GM12878 (cell line): Measurements from ENCODE around the gene BHLHE23.

Experiments used
- ATF3 ChIP-seq: IDR thresholded peaks from 2 replicates; pipeline ENCODE4 v1.6.1; 2011; ENCODE audit warnings: low read depth, mild to moderate bottlenecking, low read length, moderate library complexity, borderline replicate concordance; ENCODE audit errors: extremely low read depth
- CTCF ChIP-seq, 3 experiments: IDR thresholded peaks in 2 of 3; conservative IDR thresholded peaks in 1 of 3; 2 replicates each; pipeline ENCODE4 v1.5.1; 2011; ENCODE audit warnings: low read depth in 3 of 3, low read length in 3 of 3, mild to moderate bottlenecking in 3 of 3, control low read depth in 2 of 3, moderate library complexity in 2 of 3, inconsistent platforms in 1 of 3, mixed read lengths in 1 of 3; ENCODE audit not compliant: control insufficient read depth in 2 of 3, insufficient read depth in 1 of 3; ENCODE audit errors: extremely low read depth in 1 of 3
- EP300 ChIP-seq, 2 experiments: fragments of 150-350 bp in 1 of 2; IDR thresholded peaks; 2 replicates each; pipeline ENCODE4 v1.6.1; 2011 to 2012; ENCODE audit warnings: low read depth in 2 of 2, low read length in 2 of 2, borderline replicate concordance in 1 of 2, improper control_type of control experiment in 1 of 2, inconsistent platforms in 1 of 2; ENCODE audit not compliant: control insufficient read depth in 1 of 2
- EZH2 ChIP-seq: IDR thresholded peaks from 2 replicates; pipeline ENCODE4 v1.6.1; 2012; ENCODE audit warnings: low read depth, mild to moderate bottlenecking, control low read depth, inconsistent platforms, low read length, borderline replicate concordance; ENCODE audit not compliant: control insufficient read depth
- NBN ChIP-seq: fragments of 450-650 bp; IDR thresholded peaks from 2 replicates; pipeline ENCODE4 v1.6.1; 2016
- NFIC ChIP-seq: IDR thresholded peaks from 2 replicates; pipeline ENCODE4 v1.6.1; 2012; ENCODE audit warnings: low read depth, mild to moderate bottlenecking, inconsistent platforms, low read length, moderate library complexity
- POLR2A ChIP-seq: IDR thresholded peaks from 2 replicates; pipeline ENCODE4 v1.6.1; 2011; ENCODE audit warnings: low read depth, mild to moderate bottlenecking, low read length
- POLR2AphosphoS5 ChIP-seq: IDR thresholded peaks from 2 replicates; pipeline ENCODE4 v1.6.1; 2011; ENCODE audit warnings: mild to moderate bottlenecking, low read length, inconsistent platforms
- REST ChIP-seq: IDR thresholded peaks from 2 replicates; pipeline ENCODE4 v1.6.1; 2012; ENCODE audit warnings: mild to moderate bottlenecking, low read depth, low read length
- SP1 ChIP-seq: IDR thresholded peaks from one replicate; pipeline ENCODE4 v1.6.1; 2011; ENCODE audit warnings: low read depth, low read length
- SREBF2 ChIP-seq: IDR thresholded peaks from 2 replicates; pipeline ENCODE4 v1.6.1; 2012; ENCODE audit warnings: mild to moderate bottlenecking, low read length
- STAT1 ChIP-seq: fragments of 450-650 bp; conservative IDR thresholded peaks from 2 replicates; pipeline ENCODE4 v1.6.1; 2014; ENCODE audit warnings: antibody characterized with exemption, mild to moderate bottlenecking
- USF2 ChIP-seq: IDR thresholded peaks from 2 replicates; pipeline ENCODE4 v1.6.1; 2011; ENCODE audit warnings: low read depth, low read length, improper control_type of control experiment, borderline replicate concordance

GRCh38 chr20:62998449-62998848 lies 8.3 kb downstream of the BHLHE23 start:
- no peak for TF ChIP-seq POLR2A
- no peak for TF ChIP-seq ATF3
- TF ChIP-seq STAT1 = no peak
- no peak for TF ChIP-seq SP1
- no peak for TF ChIP-seq REST
- no peak for TF ChIP-seq SREBF2
- no peak for TF ChIP-seq POLR2AphosphoS5
- no peak for TF ChIP-seq USF2
- TF ChIP-seq NBN = no peak
- TF ChIP-seq EP300 (IDR thresholded peaks at IDR 0.05; ENCODE audit: borderline replicate concordance in 1 of 2, control insufficient read depth in 1 of 2, low read depth in 2 of 2, low read length in 2 of 2) = no peak
- no peak for TF ChIP-seq NFIC
- TF ChIP-seq CTCF (IDR thresholded peaks at IDR 0.05 in 2 of 3, conservative IDR thresholded peaks at IDR 0.05 in 1 of 3; ENCODE audit: control insufficient read depth in 2 of 3, extremely low read depth in 1 of 3, insufficient read depth in 1 of 3, low read depth in 3 of 3, low read length in 3 of 3) = no peak
- TF ChIP-seq EZH2 = no peak
